HG03469 (cell line): ENCODE measurements around the gene RNU5B-1.

ENCODE experiments used
- ATAC-seq: cut with Tn5 transposase; IDR thresholded peaks from one replicate; pipeline ENCODE4 v1.9.1; 2021; ENCODE audit warnings: mild to moderate bottlenecking, moderate library complexity, moderate number of reproducible peaks; ENCODE audit not compliant: unreplicated experiment

The RNU5B-1 gene

GRCh38 chr15:65287520-65287855, 17.0 kb upstream of the RNU5B-1 start:
- no peak for ATAC-seq

GRCh38 chr15:65289261-65289854, 15.1 kb upstream of the RNU5B-1 start:
- ATAC-seq = no peak

- no peak for ATAC-seq
These were observed 14.2 kb upstream of the RNU5B-1 start for GRCh38 chr15:65290228-65290627.

DNA sequence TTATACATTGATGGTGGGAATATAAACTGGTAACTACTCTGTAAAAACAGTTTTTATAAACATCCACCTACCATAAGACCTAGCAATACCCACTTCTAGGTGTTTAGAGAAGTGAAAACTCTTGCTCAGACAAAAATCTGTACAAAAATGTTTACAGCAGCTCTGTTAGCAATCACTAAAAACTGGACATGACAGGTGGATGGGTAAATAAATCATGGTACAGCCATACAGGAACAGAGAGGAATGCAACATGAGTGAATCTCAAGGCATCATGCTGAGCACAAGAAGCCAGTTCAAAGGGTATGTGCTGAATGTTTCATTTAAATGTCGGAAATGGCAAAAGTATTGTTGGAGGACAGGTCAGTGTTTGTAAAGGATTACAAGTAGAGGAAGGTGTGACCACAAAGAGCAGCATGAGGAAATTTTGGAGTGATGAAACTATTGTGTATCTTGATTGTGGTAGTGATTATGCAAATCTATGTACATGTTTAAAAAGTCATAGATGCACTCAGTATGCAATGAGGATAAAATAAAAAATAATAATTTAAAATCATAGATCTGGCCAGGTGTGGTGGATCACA, 11.4 kb upstream of the RNU5B-1 start:
- no peak for ATAC-seq

- no peak for ATAC-seq
These were observed 5.7 kb upstream of the RNU5B-1 start for GRCh38 chr15:65298731-65299130.

DNA sequence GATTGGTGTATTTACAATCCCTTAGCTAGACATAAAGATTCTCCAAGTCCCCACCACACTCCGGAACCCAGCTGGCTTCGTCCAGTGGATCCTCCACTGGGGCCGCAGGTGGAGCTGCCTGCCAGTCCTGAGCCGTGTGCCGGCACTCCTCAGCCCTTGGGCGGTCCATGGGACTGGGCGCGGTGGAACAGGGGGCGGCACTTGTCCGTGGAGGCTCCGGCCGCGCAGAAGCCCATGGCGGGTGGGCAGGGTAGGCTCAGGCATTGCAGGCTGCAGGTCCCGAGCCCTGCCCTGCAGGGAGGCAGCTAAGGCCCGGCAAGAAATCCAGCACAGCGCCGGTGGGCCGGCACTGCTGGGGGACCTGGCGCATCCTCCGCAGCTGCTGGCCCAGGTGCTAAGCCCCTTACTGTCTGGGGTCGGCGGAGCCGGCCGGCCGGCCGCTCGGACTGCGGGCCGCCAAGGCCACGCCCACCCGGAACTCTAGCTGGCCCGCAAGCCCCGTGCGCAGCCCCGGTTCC, 3.5 kb upstream of the RNU5B-1 start:
- ATAC-seq = no peak

GRCh38 chr15:65302061-65302460, 2.4 kb upstream of the RNU5B-1 start:
- no peak for ATAC-seq

DNA sequence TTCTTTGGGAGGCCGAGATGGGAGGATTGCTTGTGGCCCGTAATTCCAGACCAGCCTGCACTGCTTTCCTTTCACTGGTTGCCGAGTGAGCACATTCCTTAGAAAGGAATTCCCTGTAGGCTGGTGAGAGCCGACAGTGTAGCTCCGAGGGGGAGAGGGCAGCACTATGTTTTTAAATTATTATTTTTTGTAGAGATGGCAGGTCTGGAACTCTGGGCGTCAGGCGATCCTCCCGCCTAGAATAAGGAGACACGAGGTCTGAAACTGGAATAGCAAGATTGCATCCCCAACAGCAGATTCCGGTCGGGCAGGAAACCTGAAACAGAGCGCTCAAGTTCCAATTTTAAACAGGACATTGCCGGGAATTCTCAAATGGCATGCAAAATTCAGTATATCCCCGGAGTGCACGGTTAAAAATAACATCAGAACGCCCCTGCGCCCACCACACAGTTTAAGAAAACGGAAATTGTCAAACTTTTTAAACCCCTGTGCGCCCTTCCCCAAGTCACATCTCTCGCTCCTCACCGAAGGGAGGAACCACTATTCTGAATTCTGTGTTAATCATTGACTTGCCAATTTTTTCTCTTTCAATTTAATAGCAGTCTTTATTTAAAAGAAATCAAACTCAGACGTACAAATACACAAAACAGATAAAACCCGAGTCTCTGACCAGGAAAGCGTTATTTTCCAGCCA, 643 bp upstream of the RNU5B-1 start:
- no peak for ATAC-seq

DNA sequence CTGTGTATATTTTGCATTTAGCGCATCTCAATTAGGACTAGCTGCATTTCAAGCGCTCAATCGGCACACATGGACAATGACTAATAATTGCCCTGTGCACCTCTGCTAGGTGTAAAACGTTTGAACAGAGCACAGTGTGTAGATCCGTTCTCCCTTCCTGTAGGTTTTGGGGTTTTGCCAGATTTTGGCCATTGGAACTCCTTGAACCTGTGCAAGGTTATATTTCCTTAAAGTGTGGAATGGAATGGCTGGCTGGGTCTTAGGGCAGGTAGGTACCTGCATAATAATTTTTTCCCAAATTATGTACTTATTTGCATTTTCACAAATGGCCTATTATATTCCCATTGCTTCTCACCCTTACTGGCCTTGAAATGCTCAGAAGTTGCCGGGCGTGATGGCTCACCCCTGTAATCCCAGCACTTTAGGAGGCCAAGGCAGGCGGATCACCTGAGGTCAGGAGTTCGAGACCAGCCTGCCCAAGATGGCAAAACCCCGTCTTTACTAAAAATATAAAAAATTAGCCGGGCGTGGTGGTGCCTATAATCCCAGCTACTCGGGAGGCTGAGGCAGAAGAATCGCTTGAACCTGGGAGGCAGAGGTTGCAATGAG, 777 bp downstream of the RNU5B-1 start:
- ATAC-seq = no peak

GRCh38 chr15:65305776-65306175, 1.3 kb downstream of the RNU5B-1 start:
- ATAC-seq = no peak

DNA sequence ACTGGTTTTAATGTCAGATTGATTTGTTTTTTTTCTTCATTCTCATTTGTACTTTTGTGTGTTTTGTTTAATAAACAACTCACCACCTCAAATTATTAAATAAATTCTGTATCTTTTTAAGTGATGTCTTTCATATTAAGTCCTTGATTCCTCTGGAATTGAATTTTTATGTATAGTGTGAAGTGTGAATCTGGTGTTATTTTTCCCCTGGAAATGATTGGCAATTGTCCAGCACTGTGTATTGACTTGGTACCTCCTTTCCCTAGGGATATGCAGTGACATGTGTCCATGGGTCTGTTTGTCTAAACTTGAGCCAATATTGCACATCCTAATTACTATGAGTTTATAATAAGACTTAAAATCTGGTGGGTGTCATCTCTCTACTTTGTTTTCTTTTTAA, 2.1 kb downstream of the RNU5B-1 start:
- no peak for ATAC-seq

DNA sequence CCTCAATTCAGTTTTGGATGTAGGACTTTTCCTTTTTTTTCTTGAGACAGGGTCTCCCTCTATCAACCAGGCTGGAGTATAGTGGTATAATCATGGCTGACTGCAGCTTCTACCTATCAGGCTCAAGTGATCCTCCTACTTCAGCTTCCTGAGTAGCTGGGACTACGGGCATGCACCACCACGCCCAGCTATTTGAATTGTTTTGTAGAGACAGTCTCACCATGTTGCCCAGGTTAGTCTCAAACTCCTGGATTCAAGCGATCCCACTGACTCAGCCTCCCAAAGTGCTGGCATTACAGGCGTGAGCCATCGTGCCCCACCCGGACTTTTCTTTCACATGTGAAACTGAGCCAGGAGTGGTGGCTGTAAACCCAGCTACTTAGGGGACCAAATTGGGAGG, 3.5 kb downstream of the RNU5B-1 start:
- no peak for ATAC-seq

- ATAC-seq = no peak
These were observed 5.5 kb downstream of the RNU5B-1 start for GRCh38 chr15:65309882-65310418.

DNA sequence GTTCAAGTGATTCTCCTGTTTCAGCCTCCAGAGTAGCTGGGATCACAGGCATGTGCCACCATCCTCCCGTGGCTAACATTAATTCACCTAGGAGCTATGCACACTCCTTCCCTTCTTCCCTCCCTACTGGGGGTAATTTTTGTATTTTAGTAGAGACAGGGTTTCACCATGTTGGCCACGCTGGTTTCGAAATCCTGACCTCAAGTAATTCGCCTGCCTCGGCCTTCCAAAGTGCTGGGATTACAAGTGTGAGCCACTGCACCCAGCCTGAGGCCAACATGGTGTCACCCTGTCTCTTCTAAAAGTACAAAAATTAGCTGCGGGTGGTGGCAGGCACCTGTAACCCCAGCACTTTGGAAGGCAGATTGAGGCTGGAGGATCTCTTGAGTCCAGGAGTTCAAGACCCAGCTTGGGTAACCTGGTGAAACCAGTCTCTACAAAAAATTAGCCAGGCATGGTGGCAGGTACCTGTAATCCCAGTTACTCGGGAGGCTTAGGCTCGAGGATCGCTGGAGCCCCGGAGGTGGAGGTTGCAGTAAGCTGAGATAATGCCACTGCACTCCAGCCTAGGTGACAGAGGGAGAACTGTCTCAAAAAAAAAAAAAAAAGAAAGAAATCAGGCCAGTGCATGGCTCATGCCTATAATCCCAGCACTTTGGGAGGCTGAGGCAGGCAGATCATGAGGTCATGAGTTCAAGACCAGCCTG, 6.1 kb downstream of the RNU5B-1 start:
- ATAC-seq = no peak

GRCh38 chr15:65311760-65312159, 7.3 kb downstream of the RNU5B-1 start:
- no peak for ATAC-seq

GRCh38 chr15:65312400-65312916, 8.0 kb downstream of the RNU5B-1 start:
- no peak for ATAC-seq

DNA sequence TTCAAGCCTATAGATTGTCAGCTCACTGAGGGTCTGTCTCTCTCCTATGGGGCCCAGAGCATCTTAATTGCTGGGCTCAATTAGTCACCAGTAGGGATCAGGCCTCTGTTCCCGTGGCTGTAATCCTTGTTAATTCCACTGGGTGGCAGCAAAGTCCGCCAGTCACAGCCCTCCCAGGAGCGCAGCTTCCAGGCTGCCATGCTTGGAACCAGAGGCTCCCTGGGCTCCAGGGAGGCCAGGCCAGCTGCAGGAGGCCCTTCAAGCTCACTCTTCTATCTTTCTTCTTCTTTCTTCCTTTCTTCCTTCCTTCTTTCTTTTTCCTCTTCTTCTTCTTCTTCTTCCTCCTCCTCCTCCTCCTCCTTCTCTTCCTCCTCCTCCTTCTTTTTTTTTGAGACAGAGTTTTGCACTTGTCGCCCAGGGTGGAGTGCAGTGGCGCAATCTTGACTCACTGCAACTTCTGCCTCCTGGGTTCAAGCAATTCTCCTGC, 14.4 kb downstream of the RNU5B-1 start:
- no peak for ATAC-seq

GRCh38 chr15:65323071-65323511, 18.6 kb downstream of the RNU5B-1 start:
- no peak for ATAC-seq

- no peak for ATAC-seq
These were observed 21.6 kb downstream of the RNU5B-1 start for GRCh38 chr15:65326117-65326526.

DNA sequence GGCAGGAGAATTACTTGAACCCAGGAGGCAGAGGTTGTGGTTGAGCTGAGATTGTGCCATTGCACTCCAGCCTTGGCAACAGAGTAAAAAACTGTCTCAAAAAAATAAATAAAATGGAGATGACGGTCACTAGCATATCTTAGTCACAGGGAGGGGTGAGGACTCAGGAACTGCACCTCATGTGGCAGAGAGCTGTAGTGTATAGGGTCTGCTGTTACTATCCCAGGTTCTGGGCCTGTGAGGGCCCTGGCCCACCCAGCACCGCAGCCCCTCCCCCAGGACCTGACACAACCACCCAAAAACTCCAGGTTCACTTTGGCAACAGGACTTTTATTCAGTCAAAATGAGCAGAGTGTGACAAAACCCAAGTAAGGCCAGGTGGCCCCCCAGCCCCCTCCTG, 22.3 kb downstream of the RNU5B-1 start:
- ATAC-seq = no peak
